ENCODE data around the gene C1QL2.
A peak's percentile ranks its signal among the peaks of the same experiment; 100 is the strongest.

The C1QL2 gene

DNA sequence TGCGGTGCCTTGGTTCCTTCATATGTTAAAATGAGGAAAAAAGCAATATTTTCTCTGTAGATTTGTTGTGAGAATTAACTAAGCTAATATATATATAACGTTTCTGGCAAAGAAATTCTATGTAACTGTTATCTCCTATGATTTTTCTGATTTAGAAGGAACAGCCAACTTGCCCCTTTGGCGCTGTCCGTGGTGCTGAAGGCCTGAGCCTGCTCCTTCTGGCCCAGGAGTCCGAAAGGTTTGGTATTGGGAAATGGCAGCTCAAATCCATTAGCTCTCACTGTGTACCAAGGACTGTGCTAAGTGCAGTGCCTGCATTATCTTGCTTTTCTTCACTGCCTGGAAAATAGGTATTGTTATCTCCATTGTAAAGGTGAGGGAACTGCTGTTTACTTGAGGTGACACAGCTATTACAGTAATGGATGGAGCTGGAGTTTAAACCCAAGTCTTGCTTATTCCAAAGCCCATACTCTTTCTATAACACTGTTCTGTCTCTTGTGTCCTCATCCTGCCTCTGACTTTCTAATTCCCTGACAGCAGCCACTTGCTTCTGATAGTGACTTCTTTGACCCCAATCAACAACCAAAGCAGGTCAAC, 52.2 kb downstream of the C1QL2 start:
- DNase-seq (ENCODE audit: low read depth in 2 of 2): peak; percentile 11 to 39

Measured in stimulated activated CD4-positive, alpha-beta T cell treated with anti-CD3 and anti-CD28 coated beads, Interleukin-4, amount 100 ng/mL, for 48 hours (primary cell).